ENCODE results near the gene LCP2. TPM values are rescaled to one million over a fixed set of nuclear protein-coding genes. Genes with fewer than 3 reads are reported as not detected.

LCP2 gene
- total and polyA plus RNA-seq, 2 of the 8 experiments (the other 6 are each of a cell fraction or from before 2014, with no cell fraction given) = 0.26 to 0.33 TPM

DNA sequence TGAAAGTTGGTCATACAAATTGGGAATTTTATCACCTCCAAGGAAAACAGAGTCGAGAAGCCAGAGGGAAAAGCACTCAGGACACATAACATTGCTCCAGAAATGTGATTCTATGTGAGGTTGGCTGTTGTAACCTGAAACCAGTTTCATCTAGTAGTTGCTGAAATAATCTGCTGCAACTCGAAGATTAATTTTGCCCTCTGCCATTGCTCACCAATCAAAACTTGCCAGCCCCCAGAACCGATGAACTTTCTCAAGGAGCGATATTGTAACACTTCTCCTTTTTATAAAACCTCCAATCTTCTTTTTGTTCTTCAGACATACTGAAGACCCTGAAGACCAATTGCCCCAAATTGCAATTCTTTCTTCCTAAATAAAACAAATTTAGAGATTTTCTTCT, 33.7 kb downstream of the LCP2 start:
- H2AFZ ChIP-seq (ENCODE audit: low read length) = no peak overlapping the region
- H3K4me2 ChIP-seq (ENCODE audit: insufficient read depth in 1 of 2, low read depth in 2 of 2, low read length in 2 of 2) = no peak overlapping the region
- FAIRE-seq = no peak
- no peak overlapping the region for H2BK12ac ChIP-seq (ENCODE audit: low read depth, low read length)
- DNase-seq (ENCODE audit: low read depth in 1 of 2, low spot score in 2 of 2) = no peak
- WGBS, 2 experiments (ENCODE audit: extremely low coverage in 1 of 2, insufficient coverage in 1 of 2, insufficient read length in 1 of 2, insufficient replicate concordance in 2 of 2, low coverage in 1 of 2, low lambda C conversion rate in 2 of 2, missing lambda C conversion rate in 1 of 2) = 84% methylated on average over 4 of the region's 4 CpGs; no CpG with 5 or more reads in 1 of the 2 experiments
- peaks cover 6 to 12% (median 8%) of the 10 kb centered on the region in 4 experiments; a peak in 4 of 7 replicates for H3K4me1 ChIP-seq (replicated peaks in 1 of 4; ENCODE audit: control insufficient read depth in 3 of 4, insufficient read depth in 4 of 4, low read length in 3 of 4)
- H3K27ac ChIP-seq (ENCODE audit: low read depth, low read length) = no peak overlapping the region
- no peak overlapping the region for H3K9ac ChIP-seq (replicated peaks in 1 of 4; ENCODE audit: extremely low read depth in 1 of 4, low read depth in 3 of 4, low read length in 3 of 4)
- no peaks in the 10 kb centered on the region for H3K9me3 ChIP-seq (ENCODE audit: insufficient read depth in 2 of 2, low read depth in 1 of 2, low read length in 1 of 2)
- H3K14ac ChIP-seq (ENCODE audit: insufficient read length) = no peak overlapping the region
- H2BK20ac ChIP-seq (ENCODE audit: low read length) = no peak overlapping the region
- no peak overlapping the region for H3K23ac ChIP-seq (ENCODE audit: insufficient read length)
- H3K4me3 ChIP-seq (ENCODE audit: extremely low read depth in 1 of 4, insufficient read depth in 2 of 4, low read depth in 3 of 4, low read length in 4 of 4) = no peak overlapping the region
- H3K18ac ChIP-seq (ENCODE audit: extremely low read depth, low read length) = no peak overlapping the region
- no peaks in the 10 kb centered on the region for H3K79me2 ChIP-seq (ENCODE audit: control insufficient read depth in 1 of 2, insufficient read depth in 2 of 2, low read length in 2 of 2)
- H3K79me1 ChIP-seq (ENCODE audit: low read depth, low read length) = no peaks in the 10 kb centered on the region
- H4K91ac ChIP-seq (replicated peaks; ENCODE audit: insufficient read length, low read length) = no peak overlapping the region
- CTCF ChIA-PET (ENCODE audit: partially characterized antibody) = interaction anchor here (1.0 to 6.1 kb wide), 3 partner anchors 12 to 141 kb away, joined by 3 to 75 read pairs (median 3); no protein-coding TSS in a partner anchor
- no peak overlapping the region for H2BK120ac ChIP-seq (replicated peaks; ENCODE audit: low read depth, low read length)
- no peak overlapping the region for H3K4ac ChIP-seq (replicated peaks; ENCODE audit: insufficient read length, low read depth, low read length)
- H3K56ac ChIP-seq (replicated peaks; ENCODE audit: insufficient read length, low read depth, low read length) = no peak overlapping the region
- no peak overlapping the region for H2BK5ac ChIP-seq (ENCODE audit: low read depth, low read length)
- POLR2A ChIA-PET (ENCODE audit: partially characterized antibody) = no interaction called here
- H3K36me3 ChIP-seq (ENCODE audit: control insufficient read depth in 2 of 4, insufficient read depth in 4 of 4, low read length in 3 of 4) = no peaks in the 10 kb centered on the region
- H2AK5ac ChIP-seq (ENCODE audit: low read depth, low read length) = no peak overlapping the region
- no peak overlapping the region for H4K8ac ChIP-seq (ENCODE audit: extremely low read depth, insufficient read depth, low read length)
- H3K23me2 ChIP-seq (ENCODE audit: low read depth, low read length) = no peaks in the 10 kb centered on the region
- H2BK15ac ChIP-seq (ENCODE audit: low read length) = no peak overlapping the region
- H4K5ac ChIP-seq (ENCODE audit: insufficient read length, low read depth, low read length) = no peak overlapping the region
- H3K27me3 ChIP-seq (replicated peaks in 1 of 4; ENCODE audit: control insufficient read depth in 3 of 4, extremely low read depth in 1 of 4, insufficient read depth in 3 of 4, low read length in 3 of 4) = no peaks in the 10 kb centered on the region
- H4K20me1 ChIP-seq (replicated peaks in 1 of 2; ENCODE audit: control insufficient read depth in 1 of 2, insufficient read depth in 2 of 2, low read length in 2 of 2) = peaks cover 0 to 2% of the 10 kb centered on the region in 2 experiments
- TF ChIP-seq ZNF274 (IDR thresholded peaks at IDR 0.05; ENCODE audit: borderline replicate concordance, extremely low read depth, low read length) (no peak), ATF3 (IDR thresholded peaks at IDR 0.05; ENCODE audit: insufficient read depth, low read depth, low read length) (no peak), JUND (IDR thresholded peaks at IDR 0.05; ENCODE audit: low read length) (no peak)

Measured in H1 (cell line).